ENCODE measurements around the gene ACTL6B.
A peak's percentile ranks its signal among the peaks of the same experiment; 100 is the strongest.

The ACTL6B gene

DNA sequence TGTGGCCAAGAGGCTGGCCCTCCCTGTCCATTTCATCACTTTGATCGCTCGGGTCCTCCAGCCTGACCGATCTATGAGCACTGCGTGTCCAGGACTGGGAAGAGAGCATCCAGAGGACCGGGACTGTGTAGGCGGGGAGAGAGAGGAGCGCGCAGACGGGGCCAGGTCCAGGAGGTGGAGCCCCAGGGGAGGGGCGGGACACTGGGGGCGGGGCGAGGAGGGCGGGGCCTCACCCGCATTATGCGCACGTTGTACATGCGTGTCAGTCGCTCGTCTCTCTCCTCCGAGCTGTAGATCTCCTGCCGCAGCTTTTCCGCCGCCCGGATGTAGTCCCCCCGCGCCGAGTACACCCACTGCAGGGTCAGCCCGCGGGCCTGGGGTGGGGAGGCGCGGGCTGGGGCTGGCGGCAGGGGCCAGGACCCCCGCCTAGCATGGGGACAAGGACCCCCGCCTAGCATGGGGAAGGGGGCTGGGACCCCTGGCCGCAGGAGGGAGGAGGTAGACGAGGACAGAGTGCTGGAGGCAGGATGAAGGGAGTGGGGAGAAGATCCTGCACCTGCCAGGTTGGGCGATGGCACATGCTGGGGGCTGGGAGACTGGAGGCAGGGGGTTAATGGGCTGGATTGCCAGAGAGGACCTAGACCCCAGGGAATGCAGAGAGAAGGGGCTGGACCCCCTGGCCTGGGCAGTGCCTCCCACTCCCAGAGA, 29.6 kb downstream of the ACTL6B start:
- DNase-seq: peak; percentile 63

DNA sequence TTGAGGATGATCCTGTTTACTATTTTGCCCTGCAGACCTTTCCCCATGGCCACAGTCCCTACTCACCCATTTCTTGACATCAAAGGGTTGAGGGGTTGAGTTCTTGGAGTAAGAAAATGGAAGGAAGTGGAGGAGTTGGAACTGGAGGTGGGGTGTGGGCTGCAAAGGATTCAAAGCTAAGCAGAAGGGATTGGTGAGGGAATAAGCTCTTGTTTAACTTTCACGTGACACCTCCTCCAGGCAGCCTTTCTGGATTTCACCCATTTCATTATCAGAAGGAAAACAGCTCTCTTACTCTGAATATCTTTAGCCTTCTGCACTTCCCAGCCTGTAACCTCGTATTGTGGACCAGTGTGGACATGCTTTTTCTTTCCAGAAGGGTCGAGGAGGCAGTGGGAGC, 30.2 kb downstream of the ACTL6B start:
- no peak for DNase-seq

DNA sequence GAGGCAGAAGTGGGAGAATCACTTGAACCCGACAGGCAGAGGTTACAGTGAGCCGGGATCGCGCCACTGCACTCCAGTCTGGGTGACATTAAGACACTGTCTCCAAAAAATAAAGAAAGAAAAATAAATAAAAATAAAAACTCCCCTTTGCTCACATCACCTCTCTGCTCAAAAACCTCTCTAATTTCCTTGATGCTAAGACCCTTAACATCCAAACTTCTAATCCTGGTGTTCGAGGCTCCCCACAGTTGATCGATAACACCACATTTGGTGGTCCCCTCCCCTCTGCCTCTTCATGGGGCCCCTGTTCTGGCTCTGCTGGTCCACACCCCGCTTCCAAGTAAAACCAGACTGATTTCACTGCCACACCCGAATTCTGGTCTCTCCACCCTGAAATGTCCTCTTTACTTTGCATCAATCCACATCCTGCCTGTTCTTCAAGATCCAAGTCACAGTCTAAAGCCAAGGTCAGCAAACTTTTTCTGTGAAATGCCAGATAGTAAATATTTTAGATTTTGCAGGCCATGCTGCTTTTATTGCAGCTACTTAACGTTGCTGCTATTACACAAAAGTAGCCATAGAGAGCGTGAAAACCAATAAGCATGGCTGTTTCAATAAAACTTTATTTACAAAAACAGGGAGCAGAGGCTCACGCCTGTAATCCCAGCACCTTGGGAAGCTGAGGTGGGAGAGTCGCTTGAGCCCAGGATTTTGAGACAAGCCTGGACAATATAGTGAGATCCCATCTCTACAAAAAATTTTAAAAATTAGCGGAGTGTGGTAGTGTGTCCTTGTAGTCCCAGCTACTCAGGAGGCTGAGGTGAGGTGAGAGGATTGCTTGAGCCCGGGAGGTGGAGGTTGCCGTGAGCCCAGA, 32.1 kb downstream of the ACTL6B start:
- no peak for DNase-seq

DNA sequence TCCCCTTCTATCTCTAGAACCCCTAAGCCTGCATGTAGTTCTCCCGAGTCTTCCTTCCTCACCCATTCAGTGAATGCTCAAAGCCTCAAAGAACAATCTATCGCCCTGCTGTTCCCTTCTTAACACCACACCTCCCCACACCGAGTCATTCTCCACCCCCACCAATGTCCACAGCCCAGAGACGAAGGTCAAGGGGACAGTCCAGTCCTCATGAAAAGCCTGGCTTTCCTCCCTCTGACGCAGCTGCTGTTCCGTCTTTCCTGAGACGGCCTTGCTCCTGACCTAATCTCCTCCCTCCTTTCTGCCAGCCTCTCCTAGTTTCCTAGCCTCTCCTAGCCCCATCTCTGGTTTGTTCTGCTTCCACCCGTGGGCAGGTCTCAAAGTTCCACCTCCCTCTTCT, 34.7 kb downstream of the ACTL6B start:
- DNase-seq: no peak

GRCh38 chr7:100620804-100621203, 35.4 kb downstream of the ACTL6B start:
- no peak for DNase-seq

DNA sequence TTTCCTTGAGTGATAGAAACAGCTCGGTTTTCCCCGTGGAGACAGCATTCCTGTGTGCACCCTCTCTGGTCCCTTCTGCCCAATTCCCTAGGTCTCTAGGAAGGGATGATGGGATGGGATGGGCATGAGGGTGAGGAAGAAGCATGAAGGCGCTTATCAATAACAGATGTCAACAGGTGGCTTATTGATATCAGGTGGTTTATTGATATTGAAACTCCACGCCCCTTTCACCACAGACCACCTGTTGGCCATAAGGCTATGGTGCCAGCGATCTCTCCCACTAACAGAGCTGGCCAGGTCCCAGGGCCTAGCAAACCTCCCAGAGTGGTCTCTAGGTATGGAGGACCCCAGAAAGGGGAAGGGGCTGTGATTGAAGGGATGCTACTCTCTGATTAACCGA, 36.0 kb downstream of the ACTL6B start:
- DNase-seq: no peak

DNA sequence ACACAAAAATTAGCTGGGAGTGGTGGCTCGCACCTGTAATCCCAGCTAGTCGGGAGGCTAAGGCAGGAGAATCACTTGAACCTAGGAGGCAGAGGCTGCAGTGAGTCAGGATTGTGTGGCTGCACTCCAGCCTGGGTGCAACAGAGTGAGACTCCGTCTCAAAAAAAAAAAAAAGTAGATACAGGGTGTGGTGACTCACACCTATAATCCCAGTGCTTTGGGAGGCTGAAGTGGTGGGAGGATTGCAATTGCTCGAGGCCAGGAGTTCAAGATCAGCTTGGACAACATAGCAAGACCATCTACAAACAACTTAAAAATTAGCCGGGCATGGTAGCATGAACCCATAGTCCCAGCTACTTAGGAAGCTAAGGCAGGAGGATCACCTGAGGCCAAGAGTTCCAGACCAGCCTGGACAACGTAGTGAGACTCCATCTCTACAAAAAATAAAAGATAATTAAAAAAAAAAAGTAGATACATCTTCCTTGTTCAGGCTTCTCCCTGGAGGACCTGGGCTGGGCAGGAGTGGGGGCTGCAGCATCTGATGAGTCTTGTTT, 41.9 kb downstream of the ACTL6B start:
- DNase-seq: no peak

GRCh38 chr7:100613412-100614175, 42.7 kb downstream of the ACTL6B start:
- DNase-seq: no peak

GRCh38 chr7:100612730-100613390, 43.4 kb downstream of the ACTL6B start:
- DNase-seq: no peak

GRCh38 chr7:100611983-100612729, 44.1 kb downstream of the ACTL6B start, which contains the start of gene MOSPD3:
Gene MOSPD3 (plus strand): TSS chr7:100612540. CDS start chr7:100612792, 252 bp downstream.
- peak; percentile 98 for DNase-seq

DNA sequence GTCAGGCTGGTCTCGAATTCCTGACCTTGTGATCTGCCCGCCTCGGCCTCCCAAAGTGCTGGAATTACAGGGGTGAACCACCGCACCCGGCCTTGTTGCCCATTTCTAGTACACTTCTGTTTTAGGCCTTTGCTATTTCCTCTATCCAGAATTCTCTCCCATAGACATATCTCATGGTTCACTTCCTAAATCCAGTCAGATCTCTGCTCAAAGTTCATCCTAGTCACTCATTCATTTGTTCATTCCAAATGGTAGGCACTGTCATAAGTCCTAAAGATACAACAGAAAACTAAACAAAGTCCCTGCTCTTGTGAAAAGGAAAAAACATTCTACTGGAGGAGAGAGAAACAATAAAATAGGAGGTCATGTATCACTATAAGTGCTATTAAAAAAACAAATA, 46.3 kb downstream of the ACTL6B start:
- no peak for DNase-seq

DNA sequence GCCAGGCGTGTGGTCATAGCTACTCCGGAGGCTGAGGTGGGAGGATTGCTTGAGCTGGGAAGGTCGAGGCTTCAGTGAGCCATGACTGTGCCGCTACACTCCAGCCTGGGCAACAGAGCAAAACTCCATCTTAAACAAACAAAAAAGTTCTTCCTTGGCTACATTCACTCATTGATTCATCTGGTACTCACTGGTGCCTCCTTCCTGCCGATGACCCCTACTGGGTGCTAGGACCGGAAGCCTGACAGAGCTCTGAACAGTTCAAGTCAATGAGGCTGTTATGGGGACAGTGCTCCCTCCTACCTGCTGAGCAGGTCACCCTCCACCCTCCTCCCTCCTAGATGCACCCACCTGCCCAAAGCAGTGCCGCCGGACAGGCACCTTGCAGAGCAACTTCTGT, 49.1 kb downstream of the ACTL6B start:
- DNase-seq: no peak

DNA sequence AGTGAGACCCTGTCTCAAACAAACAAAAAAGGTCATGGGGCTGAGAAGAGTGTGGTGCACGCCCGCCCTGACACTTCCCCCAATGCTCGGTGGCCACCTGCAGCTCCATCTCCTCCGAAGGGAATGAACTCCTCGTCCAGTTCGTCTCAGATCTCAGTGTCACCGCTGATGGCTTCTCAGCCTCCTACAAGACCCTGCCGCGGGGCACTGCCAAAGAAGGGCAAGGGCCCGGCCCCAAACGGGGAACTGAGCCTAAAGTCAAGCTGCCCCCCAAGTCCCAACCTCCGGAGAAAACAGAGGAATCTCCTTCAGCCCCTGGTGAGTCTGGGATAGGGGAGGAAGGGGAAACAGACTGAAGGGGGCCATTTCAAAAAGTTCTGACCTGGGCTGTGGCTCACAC, 49.9 kb downstream of the ACTL6B start:
- DNase-seq: no peak

DNA sequence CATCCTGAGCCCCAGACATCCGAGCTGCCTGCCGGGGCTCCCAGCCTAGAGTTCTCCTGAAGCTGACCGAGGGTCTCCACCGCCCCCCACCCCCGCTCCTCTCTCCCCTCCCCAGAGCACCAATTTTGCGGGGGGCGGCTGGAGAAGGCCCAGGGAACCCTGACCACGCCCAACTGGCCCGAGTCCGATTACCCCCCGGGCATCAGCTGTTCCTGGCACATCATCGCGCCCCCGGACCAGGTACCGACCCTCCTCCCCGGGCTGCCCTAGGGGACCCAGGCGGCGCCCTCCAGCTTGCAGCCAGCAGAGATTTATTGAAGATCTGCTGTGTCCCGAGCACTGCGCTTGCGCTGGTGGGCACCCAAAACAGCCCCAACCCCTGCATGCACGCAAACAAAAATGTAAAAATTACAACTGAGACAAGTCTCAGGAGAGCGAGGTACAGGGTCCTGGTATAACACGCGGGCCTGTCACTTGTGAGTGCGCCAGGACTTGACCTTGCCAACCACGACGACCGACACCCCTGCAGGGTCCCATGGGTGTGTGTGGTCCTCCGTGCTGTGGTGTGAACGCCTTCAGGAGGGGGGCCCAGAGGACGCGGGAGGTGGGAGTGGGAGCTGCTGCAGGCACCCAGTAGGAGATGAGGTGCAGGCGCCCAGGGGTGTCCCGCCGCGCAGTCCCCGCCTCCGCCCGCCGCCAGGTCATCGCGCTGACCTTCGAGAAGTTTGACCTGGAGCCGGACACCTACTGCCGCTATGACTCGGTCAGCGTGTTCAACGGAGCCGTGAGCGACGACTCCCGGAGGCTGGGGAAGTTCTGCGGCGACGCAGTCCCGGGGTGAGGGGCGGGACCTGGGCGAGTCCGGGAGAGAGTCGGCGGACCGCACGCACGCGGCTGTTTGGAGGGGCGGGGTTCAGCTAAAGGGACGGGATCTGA, 51.0 kb downstream of the ACTL6B start:
- DNase-seq: no peak

DNA sequence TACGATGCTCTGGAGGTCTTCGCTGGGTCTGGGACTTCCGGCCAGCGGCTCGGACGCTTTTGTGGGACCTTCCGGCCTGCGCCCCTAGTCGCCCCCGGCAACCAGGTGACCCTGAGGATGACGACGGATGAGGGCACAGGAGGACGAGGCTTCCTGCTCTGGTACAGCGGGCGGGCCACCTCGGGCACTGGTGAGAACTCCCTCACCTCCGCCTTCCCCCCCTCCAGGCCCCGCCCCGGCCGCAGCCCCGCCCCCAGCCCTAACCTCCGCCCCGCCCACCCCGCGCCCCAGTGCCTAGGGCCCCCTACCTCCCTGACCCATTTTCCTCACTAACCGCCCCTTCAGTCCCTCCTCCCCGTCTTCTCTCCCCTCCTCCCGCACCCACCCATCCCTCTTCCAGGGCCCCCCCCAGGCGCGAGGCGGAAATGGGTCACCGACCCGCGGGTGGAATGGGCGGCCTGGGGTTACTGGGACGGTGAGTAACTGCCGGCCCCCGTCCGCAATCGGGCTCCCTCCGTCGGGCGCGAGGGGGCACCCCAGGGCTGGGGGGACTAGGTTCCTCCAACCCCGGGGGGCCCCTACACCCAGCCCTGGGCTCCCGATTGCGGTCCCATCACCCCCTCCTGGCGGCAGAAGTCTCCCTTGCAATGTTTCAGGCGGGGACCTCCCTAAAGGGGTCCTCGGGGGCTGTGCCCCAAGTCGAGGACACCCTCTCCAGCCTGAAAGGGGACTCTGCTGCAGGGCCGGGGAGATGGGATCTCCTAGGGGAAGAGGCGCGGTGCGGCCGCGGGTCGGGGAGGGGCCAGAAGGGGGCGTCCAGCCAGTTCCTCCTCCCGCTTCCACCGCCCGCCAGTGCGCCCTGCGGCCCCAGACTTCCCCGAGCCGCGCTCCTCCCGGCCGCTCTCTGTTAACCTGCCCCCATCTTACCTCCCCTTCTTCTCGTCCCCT, 51.9 kb downstream of the ACTL6B start:
- peak; percentile 7 for DNase-seq

DNA sequence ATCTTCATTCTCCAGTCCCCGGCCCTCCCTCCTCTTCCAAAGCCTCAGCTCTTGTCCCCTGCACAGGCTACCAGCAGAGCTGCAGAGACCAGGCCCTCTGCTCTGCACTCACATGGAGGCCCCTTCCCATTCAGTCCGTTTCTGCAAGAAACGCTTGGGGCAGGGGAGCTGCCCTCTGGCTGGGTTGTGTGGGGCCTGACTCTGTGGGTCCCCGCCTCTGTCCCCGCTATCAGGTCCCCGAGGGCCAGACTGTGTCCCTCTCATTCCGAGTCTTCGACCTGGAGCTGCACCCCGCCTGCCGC, 52.6 kb downstream of the ACTL6B start:
- no peak for DNase-seq

- DNase-seq: no peak
Observed at GRCh38 chr7:100602889-100603725, 53.1 kb downstream of the ACTL6B start.

GRCh38 chr7:100600730-100601038, 55.6 kb downstream of the ACTL6B start:
- DNase-seq: no peak

Measured in NCI-H2029 (cell line).